ENCODE measurements around the gene STIP1. TPM values are rescaled to one million over a fixed set of nuclear protein-coding genes. Genes with fewer than 3 reads are reported as not detected.

The STIP1 gene
- total and polyA plus RNA-seq, 9 of the 15 experiments (the other 6 are each of a cell fraction or from before 2014, with no cell fraction given): 58.1 to 465 (median 346) TPM

DNA sequence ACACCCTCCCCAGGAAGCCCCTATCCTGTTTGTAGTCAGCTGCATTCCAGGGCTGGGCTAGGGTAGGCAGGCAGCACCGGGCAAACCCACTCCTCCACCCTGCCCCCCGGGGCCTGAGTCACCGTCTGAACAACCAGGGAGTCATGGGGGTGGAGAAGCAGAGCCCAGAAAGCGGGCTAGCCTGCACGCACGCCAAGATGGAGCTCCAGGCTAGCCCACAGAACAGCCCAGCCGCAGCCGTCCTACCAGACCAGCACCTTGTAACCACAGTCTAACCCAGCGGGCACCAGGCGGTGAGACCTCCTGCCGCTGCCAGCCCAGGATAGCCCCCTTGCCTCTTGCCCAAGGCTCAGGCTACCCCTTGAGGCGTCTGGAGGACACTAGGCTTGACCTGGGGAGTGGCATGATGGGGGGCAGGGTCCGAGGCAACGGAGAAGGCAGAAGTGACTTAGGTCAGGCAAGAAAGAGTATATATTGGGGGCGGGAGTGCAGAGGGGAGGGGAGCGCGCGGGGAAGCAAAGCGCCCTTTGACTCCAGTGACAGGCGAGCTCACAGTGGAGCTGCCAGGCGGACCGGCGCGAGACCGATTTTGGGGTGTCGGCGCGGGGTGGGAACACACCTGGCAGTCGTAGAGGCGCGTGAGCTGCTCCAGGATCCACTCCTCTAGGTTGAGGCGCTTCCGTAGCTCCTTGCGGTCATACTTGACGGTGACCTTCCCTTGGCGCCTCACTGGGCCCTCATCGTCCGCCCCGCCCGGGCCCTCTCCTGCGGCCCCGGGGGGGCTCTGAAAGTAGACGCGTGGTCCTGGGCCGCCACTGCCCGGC is 60.0 kb downstream of the STIP1 start (continued):
- TF ChIP-seq, protein P1, sequence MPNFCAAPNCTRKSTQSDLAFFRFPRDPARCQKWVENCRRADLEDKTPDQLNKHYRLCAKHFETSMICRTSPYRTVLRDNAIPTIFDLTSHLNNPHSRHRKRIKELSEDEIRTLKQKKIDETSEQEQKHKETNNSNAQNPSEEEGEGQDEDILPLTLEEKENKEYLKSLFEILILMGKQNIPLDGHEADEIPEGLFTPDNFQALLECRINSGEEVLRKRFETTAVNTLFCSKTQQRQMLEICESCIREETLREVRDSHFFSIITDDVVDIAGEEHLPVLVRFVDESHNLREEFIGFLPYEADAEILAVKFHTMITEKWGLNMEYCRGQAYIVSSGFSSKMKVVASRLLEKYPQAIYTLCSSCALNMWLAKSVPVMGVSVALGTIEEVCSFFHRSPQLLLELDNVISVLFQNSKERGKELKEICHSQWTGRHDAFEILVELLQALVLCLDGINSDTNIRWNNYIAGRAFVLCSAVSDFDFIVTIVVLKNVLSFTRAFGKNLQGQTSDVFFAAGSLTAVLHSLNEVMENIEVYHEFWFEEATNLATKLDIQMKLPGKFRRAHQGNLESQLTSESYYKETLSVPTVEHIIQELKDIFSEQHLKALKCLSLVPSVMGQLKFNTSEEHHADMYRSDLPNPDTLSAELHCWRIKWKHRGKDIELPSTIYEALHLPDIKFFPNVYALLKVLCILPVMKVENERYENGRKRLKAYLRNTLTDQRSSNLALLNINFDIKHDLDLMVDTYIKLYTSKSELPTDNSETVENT (CRISPR knock-in tag; IDR thresholded peaks at IDR 0.05): 0 out of 2 replicates have a peak, but pooled peaks have one; percentile 16
- TF ChIP-seq YBX1 (IDR thresholded peaks at IDR 0.05) (no peak), MTF1 (CRISPR knock-in tag; IDR thresholded peaks at IDR 0.05; ENCODE audit: borderline replicate concordance) (no peak), ZFP36 (IDR thresholded peaks at IDR 0.05; ENCODE audit: low read depth, low read length, partially characterized antibody) (peak; percentile 40), ZSCAN29 (IDR thresholded peaks at IDR 0.05) (no peak), TCF7 (IDR thresholded peaks at IDR 0.05; ENCODE audit: borderline replicate concordance) (no peak), ESRRA (IDR thresholded peaks at IDR 0.05; ENCODE audit: borderline replicate concordance, low read depth) (peak; percentile 11; the same call in 1 of the 2 replicates), XRCC3 (IDR thresholded peaks at IDR 0.05) (no peak), ATF1 (CRISPR knock-in tag; IDR thresholded peaks at IDR 0.05) (no peak), ATF1 (tag; IDR thresholded peaks at IDR 0.05) (peak; percentile 35), RBM22 (IDR thresholded peaks at IDR 0.05; ENCODE audit: low read depth, low read length, poor library complexity, severe bottlenecking) (no peak), NR2C2 (CRISPR knock-in tag; IDR thresholded peaks at IDR 0.05) (peak; percentile 59; the same call in 1 of the 2 replicates), NR2C2 (tag; IDR thresholded peaks at IDR 0.05) (peak; percentile 54; the same call in 1 of the 2 replicates), SMARCA5 (IDR thresholded peaks at IDR 0.05) (peak; percentile 56; the same call in 1 of the 2 replicates), NCOR1 (IDR thresholded peaks at IDR 0.05) (peak; percentile 45), E2F3 (CRISPR knock-in tag; IDR thresholded peaks at IDR 0.05) (no peak), ZNF354B (CRISPR knock-in tag; IDR thresholded peaks at IDR 0.05) (no peak), DACH1 (IDR thresholded peaks at IDR 0.05; ENCODE audit: partially characterized antibody) (peak; percentile 44)
- TF ChIP-seq, protein P2, sequence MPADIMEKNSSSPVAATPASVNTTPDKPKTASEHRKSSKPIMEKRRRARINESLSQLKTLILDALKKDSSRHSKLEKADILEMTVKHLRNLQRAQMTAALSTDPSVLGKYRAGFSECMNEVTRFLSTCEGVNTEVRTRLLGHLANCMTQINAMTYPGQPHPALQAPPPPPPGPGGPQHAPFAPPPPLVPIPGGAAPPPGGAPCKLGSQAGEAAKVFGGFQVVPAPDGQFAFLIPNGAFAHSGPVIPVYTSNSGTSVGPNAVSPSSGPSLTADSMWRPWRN (IDR thresholded peaks at IDR 0.05; ENCODE audit: low read depth): no peak
- TF ChIP-seq, protein P3, sequence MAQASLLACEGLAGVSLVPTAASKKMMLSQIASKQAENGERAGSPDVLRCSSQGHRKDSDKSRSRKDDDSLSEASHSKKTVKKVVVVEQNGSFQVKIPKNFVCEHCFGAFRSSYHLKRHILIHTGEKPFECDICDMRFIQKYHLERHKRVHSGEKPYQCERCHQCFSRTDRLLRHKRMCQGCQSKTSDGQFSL (CRISPR knock-in tag; IDR thresholded peaks at IDR 0.05): peak; percentile 79; the same call in 1 of the 2 replicates
- TF ChIP-seq, protein P3 (tag; IDR thresholded peaks at IDR 0.05): no peak
- TF ChIP-seq, protein P4, sequence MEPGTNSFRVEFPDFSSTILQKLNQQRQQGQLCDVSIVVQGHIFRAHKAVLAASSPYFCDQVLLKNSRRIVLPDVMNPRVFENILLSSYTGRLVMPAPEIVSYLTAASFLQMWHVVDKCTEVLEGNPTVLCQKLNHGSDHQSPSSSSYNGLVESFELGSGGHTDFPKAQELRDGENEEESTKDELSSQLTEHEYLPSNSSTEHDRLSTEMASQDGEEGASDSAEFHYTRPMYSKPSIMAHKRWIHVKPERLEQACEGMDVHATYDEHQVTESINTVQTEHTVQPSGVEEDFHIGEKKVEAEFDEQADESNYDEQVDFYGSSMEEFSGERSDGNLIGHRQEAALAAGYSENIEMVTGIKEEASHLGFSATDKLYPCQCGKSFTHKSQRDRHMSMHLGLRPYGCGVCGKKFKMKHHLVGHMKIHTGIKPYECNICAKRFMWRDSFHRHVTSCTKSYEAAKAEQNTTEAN (CRISPR knock-in tag; IDR thresholded peaks at IDR 0.05): no peak
- TF ChIP-seq, protein P5, sequence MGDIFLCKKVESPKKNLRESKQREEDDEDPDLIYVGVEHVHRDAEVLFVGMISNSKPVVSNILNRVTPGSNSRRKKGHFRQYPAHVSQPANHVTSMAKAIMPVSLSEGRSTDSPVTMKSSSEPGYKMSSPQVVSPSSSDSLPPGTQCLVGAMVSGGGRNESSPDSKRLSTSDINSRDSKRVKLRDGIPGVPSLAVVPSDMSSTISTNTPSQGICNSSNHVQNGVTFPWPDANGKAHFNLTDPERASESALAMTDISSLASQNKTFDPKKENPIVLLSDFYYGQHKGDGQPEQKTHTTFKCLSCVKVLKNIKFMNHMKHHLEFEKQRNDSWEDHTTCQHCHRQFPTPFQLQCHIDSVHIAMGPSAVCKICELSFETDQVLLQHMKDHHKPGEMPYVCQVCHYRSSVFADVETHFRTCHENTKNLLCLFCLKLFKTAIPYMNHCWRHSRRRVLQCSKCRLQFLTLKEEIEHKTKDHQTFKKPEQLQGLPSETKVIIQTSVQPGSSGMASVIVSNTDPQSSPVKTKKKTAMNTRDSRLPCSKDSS (IDR thresholded peaks at IDR 0.05; ENCODE audit: low read depth, partially characterized antibody): no peak
